Brain microvascular endothelial cell (primary cell): ENCODE results near the gene DIP2A.
A peak's percentile ranks its signal among the peaks of the same experiment; 100 is the strongest.

Experiments
- DNase-seq: peaks from one replicate; pipeline ENCODE4 v3.0.0-alpha.2; 2020
- H3K27ac ChIP-seq: fragments of 250-450 bp; sonication (Bioruptor Pico); 2 replicates; pipeline ENCODE4 v1.5.1; 2020; ENCODE audit warnings: mild to moderate bottlenecking, moderate library complexity
- H3K27me3 ChIP-seq: fragments of 250-450 bp; sonication (Bioruptor Pico); replicated peaks from 2 replicates; pipeline ENCODE4 v1.5.1; 2020; ENCODE audit warnings: mild to moderate bottlenecking
- H3K36me3 ChIP-seq: fragments of 250-450 bp; sonication (Bioruptor Pico); replicated peaks from 2 replicates; pipeline ENCODE4 v1.5.1; 2020; ENCODE audit warnings: mild to moderate bottlenecking
- H3K4me3 ChIP-seq: 2 replicates; pipeline ENCODE4 v1.5.1; 2011; ENCODE audit warnings: low read depth, mild to moderate bottlenecking, control low read depth, low read length, moderate library complexity
- CTCF ChIP-seq: IDR thresholded peaks from 2 replicates; pipeline ENCODE4 v1.5.1; 2011; ENCODE audit warnings: low read depth, mild to moderate bottlenecking, moderate library complexity, low read length, control low read depth, inconsistent platforms; ENCODE audit errors: missing control alignments
- in situ Hi-C: cut with HindIII; loops from 2 replicates; pipeline ENCODE4 v1.10.0; 2017; ENCODE audit warnings: low sequenced_read_pairs, low pct_ligation_motif_present

Gene DIP2A

GRCh38 chr21:46618738-46619379 is 160.2 kb downstream of the DIP2A start:
- DNase-seq: no peak
- in situ Hi-C loops: no loop called here
- no peak for TF ChIP-seq CTCF
- Histone ChIP-seq H3K27me3 (no peaks in the 10 kb centered on the region), H3K36me3 (no peaks in the 10 kb centered on the region), H3K27ac (peak overlapping the region; percentile 39), H3K4me3 (no peak overlapping the region)
